Retinal pigment epithelial cell (primary cell): ENCODE data around the gene DHRSX.
"Not testable (repeated sequence)": the region's sequence is repeated elsewhere in the genome, so short reads cannot be mapped to it uniquely, and the experiment has no call there.

Source experiments
- DNase-seq: peaks from one replicate; pipeline ENCODE4 v3.0.0-alpha.2; 2010; ENCODE audit warnings: low read depth
- H3K4me3 ChIP-seq: 2 replicates; pipeline ENCODE4 v1.5.1; 2011; ENCODE audit warnings: mild to moderate bottlenecking, low read length, control low read depth, moderate library complexity
- CTCF ChIP-seq: conservative IDR thresholded peaks from 2 replicates; pipeline ENCODE4 v1.5.1; 2011; ENCODE audit warnings: low read depth, low read length, control low read depth, inconsistent platforms

The DHRSX gene

GRCh38 chrX:2469196-2469685 is 31.5 kb downstream of the DHRSX start:
- TF ChIP-seq CTCF, result no peak
- DNase-seq, result no peak
- no peak overlapping the region for H3K4me3 ChIP-seq

- TF ChIP-seq CTCF, result no peak
Measured at GRCh38 chrX:2468261-2469195, 32.2 kb downstream of the DHRSX start.

GRCh38 chrX:2466876-2467656 is 33.7 kb downstream of the DHRSX start:
- H3K4me3 ChIP-seq, result no peak overlapping the region
- no peak for DNase-seq
- no peak for TF ChIP-seq CTCF

More at GRCh38 chrX:2468261-2469195, 32.2 kb downstream of the DHRSX start:
- no peak for DNase-seq
- H3K4me3 ChIP-seq, result no peak overlapping the region

GRCh38 chrX:2464677-2465166 is 36.1 kb downstream of the DHRSX start:
- TF ChIP-seq CTCF, result no peak
- no peak overlapping the region for H3K4me3 ChIP-seq
- no peak for DNase-seq

GRCh38 chrX:2463973-2464676 is 36.7 kb downstream of the DHRSX start:
- no peak for DNase-seq
- H3K4me3 ChIP-seq, result no peak overlapping the region
- no peak for TF ChIP-seq CTCF

GRCh38 chrX:2463481-2463880 is 37.3 kb downstream of the DHRSX start:
- not testable (repeated sequence) for H3K4me3 ChIP-seq, DNase-seq

- H3K4me3 ChIP-seq, result no peak overlapping the region
- TF ChIP-seq CTCF, result no peak
- no peak for DNase-seq
Measured at GRCh38 chrX:2462780-2463179, 38.0 kb downstream of the DHRSX start.
